HG02884 (cell line): ENCODE data around the gene PPFIBP1.
A peak's percentile ranks its signal among the peaks of the same experiment; 100 is the strongest.
"Not testable (repeated sequence)": the region's sequence is repeated elsewhere in the genome, so short reads cannot be mapped to it uniquely, and the experiment has no call there.

Source experiments
- ATAC-seq: cut with Tn5 transposase; IDR thresholded peaks from one replicate; pipeline ENCODE4 v1.9.1; 2021; ENCODE audit warnings: mild to moderate bottlenecking, moderate library complexity; ENCODE audit not compliant: unreplicated experiment

The PPFIBP1 gene

DNA sequence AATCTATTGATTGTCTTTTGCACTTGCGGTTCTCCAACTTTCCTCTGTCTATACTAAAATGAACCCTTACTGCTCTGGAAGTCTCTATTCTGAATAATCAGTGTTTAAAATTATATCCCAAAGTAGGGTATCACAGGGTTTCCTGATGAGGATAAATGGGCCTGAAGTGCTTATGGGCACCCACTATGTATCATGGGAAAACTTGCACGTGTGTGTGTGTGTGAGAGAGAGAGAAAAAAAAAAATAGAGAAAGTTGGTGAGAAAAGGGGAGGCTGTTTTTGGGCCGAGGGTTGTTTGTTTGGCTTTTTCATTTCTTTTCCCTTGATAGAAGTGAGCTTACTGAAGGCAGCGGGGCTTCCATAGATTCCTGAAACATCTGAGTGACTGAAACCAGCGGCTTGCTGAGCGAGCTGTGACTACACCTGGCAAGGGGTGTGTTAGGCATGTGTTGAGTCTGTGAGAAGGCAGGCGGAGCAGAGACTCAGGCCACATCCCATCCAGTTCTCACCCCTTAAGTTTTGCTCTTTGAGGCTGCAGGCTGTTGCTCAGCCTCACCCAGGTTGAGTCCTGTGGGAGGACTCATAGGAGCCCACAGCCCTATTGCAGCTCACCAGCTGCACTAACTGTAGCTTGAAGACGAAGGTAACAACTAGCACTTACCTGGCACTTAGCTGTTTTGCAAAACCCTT is 17.2 kb downstream of the PPFIBP1 start:
- ATAC-seq: no peak

DNA sequence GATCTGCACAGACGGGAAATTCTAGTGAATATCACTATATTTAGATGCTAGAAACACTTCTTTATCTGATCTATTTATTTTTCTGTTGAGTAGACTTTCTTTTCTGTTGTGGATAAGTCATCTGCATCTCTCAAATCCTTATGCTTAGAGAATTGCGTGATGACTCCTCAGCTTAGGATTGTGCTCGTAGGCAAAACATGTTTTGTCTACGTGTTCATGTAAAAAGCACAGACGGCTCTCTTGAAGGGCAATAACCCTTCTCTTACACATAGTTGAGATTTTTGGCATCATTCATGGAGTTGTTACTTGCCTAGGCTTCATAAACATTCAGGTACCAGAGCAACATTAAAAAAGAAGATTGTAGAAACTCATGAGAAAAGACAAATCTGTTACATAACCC is 18.6 kb downstream of the PPFIBP1 start:
- no peak for ATAC-seq

DNA sequence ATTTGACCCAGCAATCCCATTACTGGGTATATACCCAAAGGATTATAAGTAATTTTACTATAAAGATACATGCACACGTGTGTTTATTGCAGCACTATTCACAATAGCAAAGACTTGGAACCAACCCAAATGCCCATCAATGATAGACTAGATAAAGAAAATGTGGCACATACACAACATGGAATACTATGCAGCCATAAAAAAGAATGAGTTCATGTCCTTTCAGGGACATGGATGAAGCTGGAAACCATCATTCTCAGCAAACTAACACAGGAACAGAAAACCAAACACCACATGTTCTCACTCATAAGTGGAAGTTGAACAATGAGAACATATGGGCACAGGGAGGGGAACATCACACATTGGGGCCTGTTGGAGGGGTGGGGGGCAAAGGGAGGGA is 20.9 kb downstream of the PPFIBP1 start:
- not testable (repeated sequence) for ATAC-seq

DNA sequence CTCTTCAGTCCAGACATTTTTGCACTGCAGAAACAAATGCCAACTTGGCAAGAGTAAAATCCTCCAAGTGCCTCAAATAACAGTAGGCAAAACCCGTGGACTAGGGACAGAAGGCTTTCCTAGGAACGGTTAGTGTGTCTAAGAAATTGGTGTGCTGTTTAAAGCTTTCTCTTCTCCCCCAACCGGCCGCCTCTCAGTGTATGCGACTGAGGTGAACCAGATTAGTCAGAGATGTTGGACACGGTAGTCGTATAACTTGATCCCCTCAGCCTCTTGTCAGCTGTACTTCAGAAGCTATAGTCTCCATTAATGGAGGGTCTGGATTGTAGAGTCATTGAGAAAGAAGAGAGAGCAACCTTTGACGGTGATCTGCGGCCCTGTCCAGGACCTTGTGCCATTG is 21.7 kb downstream of the PPFIBP1 start:
- ATAC-seq: no peak

GRCh38 chr12:27547592-27547991 is 23.6 kb downstream of the PPFIBP1 start:
- no peak for ATAC-seq

- no peak for ATAC-seq
These were observed 24.5 kb downstream of the PPFIBP1 start for GRCh38 chr12:27548301-27549199.

DNA sequence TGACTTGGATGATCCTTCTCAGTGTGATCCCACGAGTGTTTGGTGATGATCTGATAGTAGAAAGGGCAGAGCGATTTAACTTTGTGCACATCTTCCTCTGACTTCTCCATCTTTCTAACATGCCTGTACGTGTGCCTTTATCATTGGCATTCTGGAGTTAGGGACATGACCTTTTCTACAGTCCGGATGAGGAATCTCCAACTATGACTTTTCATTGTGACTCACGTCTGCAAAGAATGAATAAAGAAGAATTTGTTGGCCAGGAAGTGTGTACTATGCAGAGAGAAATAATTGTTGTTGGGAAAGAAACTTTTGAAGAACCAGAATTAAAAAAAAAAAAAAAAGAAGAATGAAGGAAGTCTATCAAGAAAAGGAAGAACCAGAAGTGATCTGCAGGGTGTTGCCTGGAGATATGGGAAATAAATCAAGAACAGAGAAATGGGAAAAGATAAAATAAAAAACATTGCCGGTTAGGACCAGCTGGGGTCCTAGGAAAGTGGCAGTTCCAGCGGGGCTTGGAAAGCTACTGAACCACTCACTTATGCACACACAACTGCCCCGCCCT is 25.3 kb downstream of the PPFIBP1 start:
- ATAC-seq: no peak

DNA sequence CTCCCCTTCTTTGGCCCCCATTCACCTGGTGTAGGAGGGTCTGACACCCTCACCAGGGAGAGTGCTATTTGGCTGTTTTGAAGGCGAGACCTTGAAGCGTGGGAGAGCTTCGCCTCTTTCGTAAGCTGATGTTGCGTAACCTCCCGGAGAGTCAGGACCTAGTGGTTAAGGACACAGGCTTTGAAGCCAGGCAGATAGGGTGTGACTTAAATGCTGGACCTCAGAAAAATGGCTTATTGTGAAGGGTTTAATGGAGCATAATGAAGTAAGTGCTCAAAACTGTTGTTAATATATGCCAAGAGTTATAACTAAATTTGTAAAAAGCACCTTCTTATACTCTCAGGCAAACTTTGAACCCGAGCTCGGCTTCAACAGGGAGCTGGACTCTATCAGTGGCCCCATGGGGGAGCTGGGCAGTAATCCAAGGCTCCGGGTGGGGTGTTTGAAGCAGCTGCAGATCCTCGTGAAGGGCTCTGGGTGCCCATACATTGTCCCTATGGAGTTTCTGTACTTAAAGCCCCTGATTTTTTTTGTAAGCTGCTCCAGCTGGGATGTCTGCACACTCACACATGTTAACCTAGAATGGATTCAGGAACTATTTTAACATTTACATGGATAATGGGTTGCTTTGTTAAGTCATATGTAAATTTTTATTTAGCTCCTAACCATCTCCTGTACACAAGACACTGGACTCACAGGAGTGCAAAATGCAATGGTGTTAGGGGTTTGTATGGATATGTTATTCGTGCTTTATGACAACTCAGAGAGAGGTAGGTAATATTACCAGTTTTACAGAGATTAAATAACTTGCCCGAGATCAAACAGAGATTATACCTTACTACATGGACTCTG is 26.0 kb downstream of the PPFIBP1 start:
- peak; percentile 56 for ATAC-seq

- ATAC-seq: no peak
These were observed 26.6 kb downstream of the PPFIBP1 start for GRCh38 chr12:27550653-27550975.

DNA sequence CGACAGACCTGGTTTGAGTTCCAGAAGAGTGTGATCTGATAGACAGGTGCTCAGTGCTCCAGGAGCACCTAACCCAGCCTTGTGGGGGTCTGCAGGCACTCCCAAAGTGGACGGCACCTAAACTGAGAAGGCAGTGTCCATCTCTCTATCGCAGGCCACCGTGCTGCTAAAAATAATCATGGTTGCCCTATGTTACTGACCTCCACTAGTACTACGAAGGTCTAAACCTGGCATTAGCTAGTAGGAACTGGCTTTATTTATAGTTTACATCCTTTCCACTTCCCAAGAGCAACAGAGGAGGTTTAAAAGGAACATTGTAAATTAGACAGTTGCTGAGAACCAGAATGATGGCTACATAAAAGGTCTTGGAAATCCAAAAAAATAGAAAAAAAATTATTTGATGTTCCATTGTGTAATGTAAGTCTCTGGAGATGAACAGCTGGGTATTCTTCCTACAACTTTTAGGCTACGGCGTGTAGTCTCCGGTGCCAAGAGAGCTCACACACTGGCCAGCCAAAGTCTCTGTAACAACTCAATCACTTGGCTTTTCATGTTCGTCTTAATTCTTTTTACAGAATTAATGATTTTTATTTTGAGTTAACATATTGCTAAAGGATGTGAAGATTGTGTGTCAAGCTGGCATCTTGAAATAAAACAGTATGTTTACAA is 27.3 kb downstream of the PPFIBP1 start:
- ATAC-seq: no peak

DNA sequence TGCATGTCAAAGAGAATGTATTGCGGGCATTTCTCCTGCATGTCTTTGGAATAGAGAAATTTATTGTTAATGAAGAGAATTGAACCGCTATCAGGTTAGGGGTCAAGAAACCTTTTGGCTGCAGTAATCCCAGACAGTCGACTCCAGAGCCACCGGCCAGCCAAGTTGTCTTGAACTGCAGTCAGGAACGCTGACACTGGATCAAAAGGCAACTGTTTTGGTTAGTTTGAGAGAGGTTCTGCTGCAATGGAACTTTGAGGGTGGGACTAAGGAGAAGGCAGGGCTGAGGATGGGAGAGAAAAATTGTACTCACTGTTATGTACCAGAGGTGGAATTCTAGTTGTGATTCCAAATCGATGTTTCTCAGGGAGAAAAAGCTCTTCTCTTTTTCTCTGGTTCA is 28.2 kb downstream of the PPFIBP1 start:
- no peak for ATAC-seq

GRCh38 chr12:27552886-27553560 is 29.0 kb downstream of the PPFIBP1 start:
- no peak for ATAC-seq

- no peak for ATAC-seq
These were observed 29.9 kb downstream of the PPFIBP1 start for GRCh38 chr12:27553941-27554340.

DNA sequence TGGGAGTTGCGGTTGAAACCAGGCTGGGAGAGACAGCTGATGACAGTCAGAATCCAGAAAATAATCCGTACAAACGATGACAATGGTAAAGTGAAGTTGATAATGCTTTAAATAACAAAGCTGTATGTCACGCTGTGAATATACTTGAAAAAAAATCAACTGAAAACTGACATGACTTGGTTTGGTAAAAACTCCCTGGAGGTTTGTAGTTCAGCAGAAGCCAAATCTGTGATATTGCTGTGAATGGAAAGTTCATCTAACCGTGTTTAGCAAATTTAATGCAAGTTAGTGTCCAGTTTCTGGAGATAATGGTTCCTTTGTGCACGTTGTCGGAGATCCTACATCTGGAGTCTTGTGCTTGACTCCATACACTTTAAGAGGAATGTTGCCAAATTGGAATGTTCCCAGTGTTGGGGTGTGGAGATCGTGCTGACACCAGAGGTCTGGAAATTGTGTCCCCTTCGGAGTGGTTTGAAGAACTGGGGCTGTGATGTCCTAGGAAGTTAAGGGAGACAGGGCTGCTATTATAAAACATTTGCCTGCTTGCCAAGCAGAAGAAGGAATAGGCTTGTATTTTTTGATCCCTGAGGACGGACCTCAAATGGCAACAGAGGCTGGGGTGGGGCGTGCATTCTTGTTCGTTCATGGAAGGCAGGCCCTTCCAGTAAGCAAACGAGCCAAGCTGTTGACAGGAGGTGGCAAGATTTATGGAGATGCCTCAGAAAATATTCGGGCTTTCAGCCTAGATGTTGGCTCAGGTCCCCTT is 30.6 kb downstream of the PPFIBP1 start:
- no peak for ATAC-seq

GRCh38 chr12:27555361-27555760 is 31.4 kb downstream of the PPFIBP1 start:
- no peak for ATAC-seq

GRCh38 chr12:27555925-27556778 is 32.1 kb downstream of the PPFIBP1 start:
- ATAC-seq: peak; percentile 53

DNA sequence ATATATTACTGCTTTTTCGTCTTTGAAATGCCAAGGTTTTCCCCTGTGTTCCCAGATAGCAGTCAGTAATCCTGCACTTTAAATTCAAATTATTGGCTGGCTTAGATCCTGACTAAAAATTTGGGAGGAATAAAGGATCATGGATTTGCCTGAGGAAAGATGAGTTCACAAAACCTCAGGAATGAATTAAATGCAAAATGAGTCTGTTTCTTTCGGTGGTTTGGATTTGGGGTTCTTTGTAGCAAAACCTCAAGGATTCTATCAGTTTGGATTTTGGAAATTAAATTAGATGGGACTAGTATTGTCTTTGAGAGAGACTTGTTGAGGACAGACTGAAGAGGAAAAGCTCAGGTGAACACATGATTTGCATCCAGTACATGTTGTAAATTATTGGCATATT is 36.1 kb downstream of the PPFIBP1 start:
- ATAC-seq: no peak
